Retinal pigment epithelial cell (primary cell): Measurements from ENCODE around the gene CRIP1.
A peak's percentile ranks its signal among the peaks of the same experiment; 100 is the strongest.

Source experiments
- DNase-seq: peaks from one replicate; pipeline ENCODE4 v3.0.0-alpha.2; 2010; ENCODE audit warnings: low read depth
- H3K4me3 ChIP-seq: 2 replicates; pipeline ENCODE4 v1.5.1; 2011; ENCODE audit warnings: mild to moderate bottlenecking, low read length, control low read depth, moderate library complexity
- CTCF ChIP-seq: conservative IDR thresholded peaks from 2 replicates; pipeline ENCODE4 v1.5.1; 2011; ENCODE audit warnings: low read depth, low read length, control low read depth, inconsistent platforms

The CRIP1 gene

GRCh38 chr14:105471823-105472485 is 14.7 kb upstream of the CRIP1 start:
- TF ChIP-seq CTCF: no peak
- H3K4me3 ChIP-seq: no peak overlapping the region
- DNase-seq: no peak

- no peak for DNase-seq
- no peak for TF ChIP-seq CTCF
- H3K4me3 ChIP-seq: no peak overlapping the region
These were observed 14.1 kb upstream of the CRIP1 start for GRCh38 chr14:105472486-105472991.

- DNase-seq: no peak
- TF ChIP-seq CTCF: no peak
- peak overlapping the region; percentile 43 for H3K4me3 ChIP-seq
These were observed 13.5 kb upstream of the CRIP1 start for GRCh38 chr14:105473033-105473676.

- H3K4me3 ChIP-seq: peak overlapping the region; percentile 43
- DNase-seq: peak; percentile 40
- no peak for TF ChIP-seq CTCF
These were observed 12.8 kb upstream of the CRIP1 start for GRCh38 chr14:105473677-105474482.

- TF ChIP-seq CTCF: no peak
- DNase-seq: no peak
- H3K4me3 ChIP-seq: peak within 1 kb of the TSS; percentile 45
These were observed 12.0 kb upstream of the CRIP1 start, which contains the start of gene CRIP2 for GRCh38 chr14:105474483-105475268. Gene CRIP2 (plus strand): TSS chr14:105474821. CDS start chr14:105474863, 42 bp downstream.

GRCh38 chr14:105475269-105476096 is 11.2 kb upstream of the CRIP1 start:
- no peak for TF ChIP-seq CTCF
- H3K4me3 ChIP-seq: peak overlapping the region; percentile 45
- no peak for DNase-seq
